Mammary epithelial cell (primary cell): Measurements from ENCODE around the gene INPP5A.

ENCODE experiments used
- EZH2 ChIP-seq: IDR thresholded peaks from 2 replicates; pipeline ENCODE4 v1.6.1; 2012; ENCODE audit warnings: low read length, inconsistent platforms, borderline replicate concordance
- TF ChIP-seq, protein P1 (sequence below), 2 donors: IDR thresholded peaks in 1 of 2; conservative IDR thresholded peaks in 1 of 2; 2 replicates each; pipeline ENCODE4 v1.5.1; 2011 to 2012; ENCODE audit warnings: inconsistent platforms in 2 of 2, low read length in 2 of 2, mild to moderate bottlenecking in 2 of 2, control low read depth in 1 of 2, low read depth in 1 of 2; ENCODE audit not compliant: insufficient read depth in 1 of 2; ENCODE audit errors: extremely low read depth in 1 of 2

DNA sequence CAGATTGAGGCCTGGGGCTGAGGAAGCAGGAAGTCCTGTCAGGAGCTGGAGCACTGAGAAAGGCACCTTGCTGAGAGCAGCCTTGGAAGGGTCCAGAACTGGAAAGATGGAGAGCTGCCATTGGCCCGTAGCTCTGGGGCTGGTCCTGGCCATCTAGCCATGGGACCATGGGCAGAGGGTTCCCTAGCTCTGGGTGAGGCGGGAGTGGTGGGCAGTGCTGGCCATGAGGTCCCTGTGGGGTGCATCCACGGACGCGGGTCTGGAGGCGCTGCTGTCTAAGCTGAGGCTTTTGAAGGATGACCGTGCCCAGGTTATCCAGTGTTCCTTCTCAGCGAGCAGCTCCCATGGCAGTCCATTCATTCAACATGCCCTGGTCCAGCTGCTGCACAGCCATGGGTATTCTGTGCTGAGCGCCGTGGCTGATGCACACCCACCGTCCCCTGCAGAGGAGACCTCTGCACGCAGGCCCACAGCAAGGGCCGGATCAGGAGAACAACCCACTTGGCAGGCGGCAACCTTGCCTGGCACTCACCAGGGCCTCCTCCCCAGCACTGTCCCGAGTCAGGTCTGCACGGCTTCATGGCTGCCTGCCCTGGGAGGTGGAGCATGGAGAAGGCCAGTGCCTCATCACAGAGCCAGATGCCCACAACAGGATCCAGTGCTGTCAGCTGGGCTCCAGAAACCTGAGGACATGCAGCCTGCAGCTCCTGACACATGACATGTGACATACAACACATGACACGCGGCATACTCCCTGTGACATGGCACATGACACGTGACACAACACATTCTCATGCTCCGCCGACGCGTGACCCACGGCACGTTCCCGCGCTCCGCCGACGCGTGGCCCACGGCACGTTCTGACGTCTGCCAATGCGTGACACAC is 121.9 kb downstream of the INPP5A start:
- TF ChIP-seq, protein P1, sequence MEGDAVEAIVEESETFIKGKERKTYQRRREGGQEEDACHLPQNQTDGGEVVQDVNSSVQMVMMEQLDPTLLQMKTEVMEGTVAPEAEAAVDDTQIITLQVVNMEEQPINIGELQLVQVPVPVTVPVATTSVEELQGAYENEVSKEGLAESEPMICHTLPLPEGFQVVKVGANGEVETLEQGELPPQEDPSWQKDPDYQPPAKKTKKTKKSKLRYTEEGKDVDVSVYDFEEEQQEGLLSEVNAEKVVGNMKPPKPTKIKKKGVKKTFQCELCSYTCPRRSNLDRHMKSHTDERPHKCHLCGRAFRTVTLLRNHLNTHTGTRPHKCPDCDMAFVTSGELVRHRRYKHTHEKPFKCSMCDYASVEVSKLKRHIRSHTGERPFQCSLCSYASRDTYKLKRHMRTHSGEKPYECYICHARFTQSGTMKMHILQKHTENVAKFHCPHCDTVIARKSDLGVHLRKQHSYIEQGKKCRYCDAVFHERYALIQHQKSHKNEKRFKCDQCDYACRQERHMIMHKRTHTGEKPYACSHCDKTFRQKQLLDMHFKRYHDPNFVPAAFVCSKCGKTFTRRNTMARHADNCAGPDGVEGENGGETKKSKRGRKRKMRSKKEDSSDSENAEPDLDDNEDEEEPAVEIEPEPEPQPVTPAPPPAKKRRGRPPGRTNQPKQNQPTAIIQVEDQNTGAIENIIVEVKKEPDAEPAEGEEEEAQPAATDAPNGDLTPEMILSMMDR (conservative IDR thresholded peaks at IDR 0.05 in 1 of 2, IDR thresholded peaks at IDR 0.05 in 1 of 2; ENCODE audit: extremely low read depth in 1 of 2, insufficient read depth in 1 of 2, low read depth in 1 of 2, low read length in 2 of 2) = no peak
- no peak for TF ChIP-seq EZH2
